Activated CD8-positive, alpha-beta memory T cell treated with anti-CD3 and anti-CD28 coated beads, Interleukin-2, amount 50 U/mL, for 1 hour (primary cell): ENCODE results near the gene MGRN1.

Experiments
- DNase-seq: peaks from one replicate; pipeline ENCODE4 v3.0.0-alpha.2; 2020; ENCODE audit errors: extremely low read depth

The MGRN1 gene

GRCh38 chr16:4687946-4688673 is 63.5 kb downstream of the MGRN1 start:
- DNase-seq = no peak

GRCh38 chr16:4688674-4689045 is 64.0 kb downstream of the MGRN1 start:
- no peak for DNase-seq

- no peak for DNase-seq
Measured at GRCh38 chr16:4689091-4689671, 64.6 kb downstream of the MGRN1 start.

GRCh38 chr16:4689864-4690704 is 65.5 kb downstream of the MGRN1 start:
- DNase-seq = no peak

GRCh38 chr16:4690946-4691665 is 66.5 kb downstream of the MGRN1 start:
- DNase-seq = no peak

GRCh38 chr16:4691666-4692412 is 67.2 kb downstream of the MGRN1 start:
- no peak for DNase-seq

- no peak for DNase-seq
Measured at GRCh38 chr16:4692460-4693295, 68.1 kb downstream of the MGRN1 start.

- DNase-seq = peak; percentile 81
Measured at GRCh38 chr16:4693296-4693955, 68.8 kb downstream of the MGRN1 start, which contains the start of gene NUDT16L1. NUDT16L1 (plus strand) TSS chr16:4693562; CDS start chr16:4693727, 165 bp downstream.

GRCh38 chr16:4693956-4694641 is 69.5 kb downstream of the MGRN1 start:
- no peak for DNase-seq

- DNase-seq = no peak
Measured at GRCh38 chr16:4694642-4695451, 70.2 kb downstream of the MGRN1 start.

GRCh38 chr16:4695473-4696171 is 71.0 kb downstream of the MGRN1 start:
- no peak for DNase-seq

GRCh38 chr16:4696172-4696904 is 71.7 kb downstream of the MGRN1 start:
- no peak for DNase-seq

GRCh38 chr16:4696905-4697847 is 72.5 kb downstream of the MGRN1 start:
- DNase-seq = no peak

GRCh38 chr16:4697848-4698291 is 73.2 kb downstream of the MGRN1 start:
- DNase-seq = no peak

GRCh38 chr16:4698321-4699045 is 73.9 kb downstream of the MGRN1 start:
- no peak for DNase-seq
